Measurements from ENCODE around the gene GRK5. TPM values are rescaled to one million over a fixed set of nuclear protein-coding genes. Genes with fewer than 3 reads are reported as not detected.
A peak's percentile ranks its signal among the peaks of the same experiment; 100 is the strongest.

The GRK5 gene
- total RNA-seq, 4 donors from 2014 or later, result 6.2 to 12.5 (median 9.1) TPM

GRCh38 chr10:119351189-119351588 is 143.8 kb downstream of the GRK5 start:
- H3K27ac ChIP-seq, result peak overlapping the region in 3 of 4 donors; percentile 8 to 43 (median 12)
- in situ Hi-C loops (cut with MboI; ENCODE audit: low sequenced_read_pairs in 4 of 4), result no loop called here
- no peak for DNase-seq

GRCh38 chr10:119352042-119352441 is 144.7 kb downstream of the GRK5 start:
- Histone ChIP-seq H3K4me3 (no peak overlapping the region), H3K36me3 (no peaks in the 10 kb centered on the region), H3K9me3 (no peaks in the 10 kb centered on the region), H3K27me3 (no peaks in the 10 kb centered on the region), H3K27ac (no peak overlapping the region), H3K4me1 (peaks cover 2 to 11% of the 10 kb centered on the region in 2 donors)
- intact Hi-C loops (cut with DNase I; ENCODE audit: low total_unique reads), result no loop called here
- TF ChIP-seq POLR2A (IDR thresholded peaks at IDR 0.05), result no peak
- TF ChIP-seq CTCF (IDR thresholded peaks at IDR 0.05 in 4 of 5, conservative IDR thresholded peaks at IDR 0.05 in 1 of 5), result no peak
- ATAC-seq, result no peak
- in situ Hi-C loops (cut with MboI; ENCODE audit: low sequenced_read_pairs in 4 of 4), result no loop called here
- DNase-seq, result no peak

More at GRCh38 chr10:119351189-119351588, 143.8 kb downstream of the GRK5 start:
- H3K4me3 ChIP-seq, result no peak overlapping the region
- H3K4me1 ChIP-seq, result peaks cover 7 to 12% of the 10 kb centered on the region in 2 donors
- intact Hi-C loops (cut with DNase I; ENCODE audit: low total_unique reads), result no loop called here
- H3K36me3 ChIP-seq, result no peaks in the 10 kb centered on the region
- H3K9me3 ChIP-seq, result no peaks in the 10 kb centered on the region
- no peak for TF ChIP-seq POLR2A (IDR thresholded peaks at IDR 0.05)
- TF ChIP-seq CTCF (IDR thresholded peaks at IDR 0.05 in 4 of 5, conservative IDR thresholded peaks at IDR 0.05 in 1 of 5), result no peak
- ATAC-seq, result no peak
- no peaks in the 10 kb centered on the region for H3K27me3 ChIP-seq

GRCh38 chr10:119352807-119353206 is 145.4 kb downstream of the GRK5 start:
- Histone ChIP-seq H3K9me3 (no peaks in the 10 kb centered on the region), H3K4me1 (peaks cover 2 to 15% of the 10 kb centered on the region in 2 donors), H3K27me3 (no peaks in the 10 kb centered on the region), H3K27ac (no peak overlapping the region), H3K4me3 (no peak overlapping the region), H3K36me3 (no peaks in the 10 kb centered on the region)
- in situ Hi-C loops (cut with MboI; ENCODE audit: low sequenced_read_pairs in 4 of 4) (no loop called here), intact Hi-C loops (cut with DNase I; ENCODE audit: low total_unique reads) (no loop called here)
- TF ChIP-seq POLR2A (IDR thresholded peaks at IDR 0.05), result no peak
- no peak for TF ChIP-seq CTCF (IDR thresholded peaks at IDR 0.05 in 4 of 5, conservative IDR thresholded peaks at IDR 0.05 in 1 of 5)
- ATAC-seq (no peak), DNase-seq (no peak)

- Histone ChIP-seq H3K27ac (no peak overlapping the region), H3K4me1 (peaks cover 2 to 17% of the 10 kb centered on the region in 2 donors), H3K4me3 (no peak overlapping the region), H3K9me3 (no peaks in the 10 kb centered on the region), H3K36me3 (no peaks in the 10 kb centered on the region), H3K27me3 (no peaks in the 10 kb centered on the region)
- DNase-seq, result no peak
- intact Hi-C loops (cut with DNase I; ENCODE audit: low total_unique reads), result no loop called here
- in situ Hi-C loops (cut with MboI; ENCODE audit: low sequenced_read_pairs in 4 of 4), result no loop called here
- TF ChIP-seq POLR2A (IDR thresholded peaks at IDR 0.05) (no peak), CTCF (IDR thresholded peaks at IDR 0.05 in 4 of 5, conservative IDR thresholded peaks at IDR 0.05 in 1 of 5) (no peak)
- no peak for ATAC-seq
These were observed 146.1 kb downstream of the GRK5 start for GRCh38 chr10:119353421-119353820.

- TF ChIP-seq CTCF (IDR thresholded peaks at IDR 0.05 in 4 of 5, conservative IDR thresholded peaks at IDR 0.05 in 1 of 5) (no peak), POLR2A (IDR thresholded peaks at IDR 0.05) (no peak)
- ATAC-seq (no peak), DNase-seq (no peak)
- in situ Hi-C loops (cut with MboI; ENCODE audit: low sequenced_read_pairs in 4 of 4), result no loop called here
- intact Hi-C loops (cut with DNase I; ENCODE audit: low total_unique reads), result no loop called here
- H3K9me3 ChIP-seq, result no peaks in the 10 kb centered on the region
- no peaks in the 10 kb centered on the region for H3K36me3 ChIP-seq
- no peak overlapping the region for H3K27ac ChIP-seq
- no peak overlapping the region for H3K4me3 ChIP-seq
- H3K27me3 ChIP-seq, result no peaks in the 10 kb centered on the region
- peaks cover 0 to 10% of the 10 kb centered on the region in 2 donors for H3K4me1 ChIP-seq
These were observed 148.6 kb downstream of the GRK5 start for GRCh38 chr10:119355930-119356329.
